ENCODE results near the gene FAM237B. TPM values are rescaled to one million over a fixed set of nuclear protein-coding genes. Genes with fewer than 3 reads are reported as not detected.

Gene FAM237B
- total RNA-seq, 1 donor from 2014 or later, result not detected

DNA sequence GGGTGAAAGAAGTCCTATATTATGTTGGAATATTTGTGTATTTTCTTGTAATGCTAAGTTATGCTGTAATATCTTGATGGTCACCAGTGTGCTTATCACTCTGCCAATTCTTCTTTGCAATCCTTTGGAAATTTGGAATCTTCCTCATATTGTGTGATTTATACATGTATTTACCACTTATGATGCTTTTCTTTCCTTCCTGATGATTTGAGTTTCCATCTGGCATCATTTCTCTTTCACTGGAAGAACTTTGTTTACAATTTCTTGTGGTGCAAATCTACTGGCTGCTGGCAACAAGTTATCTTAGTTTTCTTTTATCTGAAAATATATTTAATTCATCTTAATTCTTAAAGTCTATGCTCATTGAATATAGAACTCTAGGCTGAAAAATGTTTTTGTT, 46.9 kb downstream of the FAM237B start:
- ChIA-PET POLR2A (no interaction called here), CTCF (interaction anchor here (1.4 kb wide), 1 partner anchor 10 kb away, joined by 4 read pairs; no protein-coding TSS in a partner anchor)
- intact Hi-C loops (cut with micrococcal nuclease), result no loop called here
- ATAC-seq (ENCODE audit: low read depth), result no peak
- H3K4me1 Mint-ChIP-seq, result no peaks in the 10 kb centered on the region
- no peaks in the 10 kb centered on the region for H3K36me3 Mint-ChIP-seq (ENCODE audit: low read depth)
- no peaks in the 10 kb centered on the region for H3K9me3 Mint-ChIP-seq
- H3K27ac Mint-ChIP-seq, result no peak overlapping the region
- H3K27me3 Mint-ChIP-seq, result no peaks in the 10 kb centered on the region
- H3K4me3 Mint-ChIP-seq, result no peak overlapping the region
- no peak for DNase-seq
- TF ChIP-seq, protein P1, sequence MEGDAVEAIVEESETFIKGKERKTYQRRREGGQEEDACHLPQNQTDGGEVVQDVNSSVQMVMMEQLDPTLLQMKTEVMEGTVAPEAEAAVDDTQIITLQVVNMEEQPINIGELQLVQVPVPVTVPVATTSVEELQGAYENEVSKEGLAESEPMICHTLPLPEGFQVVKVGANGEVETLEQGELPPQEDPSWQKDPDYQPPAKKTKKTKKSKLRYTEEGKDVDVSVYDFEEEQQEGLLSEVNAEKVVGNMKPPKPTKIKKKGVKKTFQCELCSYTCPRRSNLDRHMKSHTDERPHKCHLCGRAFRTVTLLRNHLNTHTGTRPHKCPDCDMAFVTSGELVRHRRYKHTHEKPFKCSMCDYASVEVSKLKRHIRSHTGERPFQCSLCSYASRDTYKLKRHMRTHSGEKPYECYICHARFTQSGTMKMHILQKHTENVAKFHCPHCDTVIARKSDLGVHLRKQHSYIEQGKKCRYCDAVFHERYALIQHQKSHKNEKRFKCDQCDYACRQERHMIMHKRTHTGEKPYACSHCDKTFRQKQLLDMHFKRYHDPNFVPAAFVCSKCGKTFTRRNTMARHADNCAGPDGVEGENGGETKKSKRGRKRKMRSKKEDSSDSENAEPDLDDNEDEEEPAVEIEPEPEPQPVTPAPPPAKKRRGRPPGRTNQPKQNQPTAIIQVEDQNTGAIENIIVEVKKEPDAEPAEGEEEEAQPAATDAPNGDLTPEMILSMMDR (IDR thresholded peaks at IDR 0.05), result no peak

DNA sequence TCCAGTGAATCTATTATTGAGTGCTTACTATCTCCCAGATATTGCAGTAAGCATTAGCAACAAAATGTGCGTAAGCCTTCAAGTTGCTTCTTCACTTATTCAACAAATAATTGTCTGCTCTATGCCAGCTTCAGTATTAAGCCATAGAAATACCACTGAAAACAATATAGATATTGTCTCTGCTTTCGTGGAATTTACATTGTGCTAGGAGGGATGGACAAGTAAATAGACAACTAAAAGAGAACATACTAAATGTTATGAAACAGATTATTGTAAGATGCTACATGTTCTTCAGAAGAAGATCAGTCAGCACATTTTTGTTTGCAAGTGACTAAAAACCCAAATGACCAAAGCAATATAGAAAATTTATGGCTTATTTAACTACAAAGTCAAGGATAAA, 48.9 kb downstream of the FAM237B start:
- no peak overlapping the region for H3K27ac Mint-ChIP-seq
- TF ChIP-seq, protein P1 (IDR thresholded peaks at IDR 0.05), result no peak
- no peaks in the 10 kb centered on the region for H3K27me3 Mint-ChIP-seq
- no peak for DNase-seq
- H3K9me3 Mint-ChIP-seq, result no peaks in the 10 kb centered on the region
- no peak overlapping the region for H3K4me3 Mint-ChIP-seq
- no peak for ATAC-seq (ENCODE audit: low read depth)
- H3K4me1 Mint-ChIP-seq, result no peaks in the 10 kb centered on the region
- ChIA-PET POLR2A (no interaction called here), CTCF (no interaction called here)
- no peaks in the 10 kb centered on the region for H3K36me3 Mint-ChIP-seq (ENCODE audit: low read depth)
- intact Hi-C loops (cut with micrococcal nuclease), result no loop called here

DNA sequence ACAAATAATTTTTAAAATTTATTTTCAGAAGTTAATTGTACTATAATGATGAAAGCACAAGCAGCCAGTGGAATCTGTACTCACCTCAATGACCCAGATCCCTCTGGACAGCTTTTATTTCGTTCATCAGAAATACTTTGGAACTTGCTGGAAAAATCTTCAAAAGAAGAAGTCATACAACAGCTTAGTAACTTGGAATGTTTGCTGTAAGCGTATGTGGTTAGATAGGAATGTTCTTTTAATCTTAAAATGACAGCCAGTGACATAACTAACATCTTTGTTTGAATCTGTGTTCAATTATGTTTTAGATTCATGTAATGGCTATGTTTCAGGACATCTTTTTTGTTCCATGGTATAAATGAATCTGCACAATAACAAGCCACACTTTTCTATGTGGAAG, 49.4 kb downstream of the FAM237B start:
- no peak overlapping the region for H3K4me3 Mint-ChIP-seq
- no peaks in the 10 kb centered on the region for H3K27me3 Mint-ChIP-seq
- H3K36me3 Mint-ChIP-seq (ENCODE audit: low read depth), result no peaks in the 10 kb centered on the region
- intact Hi-C loops (cut with micrococcal nuclease), result no loop called here
- no peak for DNase-seq
- CTCF ChIA-PET, result no interaction called here
- TF ChIP-seq, protein P1 (IDR thresholded peaks at IDR 0.05), result no peak
- H3K27ac Mint-ChIP-seq, result no peak overlapping the region
- no peaks in the 10 kb centered on the region for H3K9me3 Mint-ChIP-seq
- POLR2A ChIA-PET, result no interaction called here
- H3K4me1 Mint-ChIP-seq, result no peaks in the 10 kb centered on the region
- no peak for ATAC-seq (ENCODE audit: low read depth)

DNA sequence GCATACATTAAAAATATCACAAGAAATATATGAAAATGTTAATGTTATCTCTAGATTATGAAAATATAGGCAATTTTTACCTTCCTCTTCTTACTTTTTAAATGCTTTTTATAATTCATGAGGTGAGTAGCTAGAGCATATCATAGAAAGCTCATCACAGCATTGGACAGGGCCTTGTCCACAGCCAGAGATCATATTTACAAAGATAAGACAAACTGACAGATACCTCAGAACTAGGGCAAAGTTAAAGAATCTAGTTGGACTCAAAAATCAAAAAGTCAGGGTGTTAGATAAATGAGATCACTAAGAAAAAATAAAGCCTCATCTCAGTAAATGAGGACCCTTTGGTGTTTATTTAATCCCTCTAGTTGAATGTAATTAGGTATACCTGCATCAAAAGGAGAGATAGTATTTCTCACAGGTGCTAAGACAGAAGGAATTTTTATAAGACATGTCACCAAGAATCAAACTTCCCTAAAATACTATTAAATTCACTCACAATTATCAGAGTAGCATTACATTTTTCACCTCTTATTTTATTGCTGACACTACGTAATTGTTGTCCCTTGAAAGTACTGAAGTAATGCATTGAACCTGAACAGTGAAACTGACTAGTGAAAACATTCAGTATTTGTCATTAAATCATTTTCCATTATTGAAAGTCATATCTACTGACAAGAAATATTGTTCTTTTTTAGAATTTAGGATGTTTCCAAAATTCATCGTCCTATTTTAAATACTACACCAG, 50.5 kb downstream of the FAM237B start:
- intact Hi-C loops (cut with micrococcal nuclease), result no loop called here
- Mint-ChIP-seq H3K27ac (no peak overlapping the region), H3K9me3 (no peaks in the 10 kb centered on the region), H3K36me3 (ENCODE audit: low read depth) (no peaks in the 10 kb centered on the region), H3K27me3 (no peaks in the 10 kb centered on the region), H3K4me3 (no peak overlapping the region), H3K4me1 (no peaks in the 10 kb centered on the region)
- CTCF ChIA-PET, result no interaction called here
- POLR2A ChIA-PET, result no interaction called here
- DNase-seq (no peak), ATAC-seq (ENCODE audit: low read depth) (no peak)
- TF ChIP-seq, protein P1 (IDR thresholded peaks at IDR 0.05), result no peak

DNA sequence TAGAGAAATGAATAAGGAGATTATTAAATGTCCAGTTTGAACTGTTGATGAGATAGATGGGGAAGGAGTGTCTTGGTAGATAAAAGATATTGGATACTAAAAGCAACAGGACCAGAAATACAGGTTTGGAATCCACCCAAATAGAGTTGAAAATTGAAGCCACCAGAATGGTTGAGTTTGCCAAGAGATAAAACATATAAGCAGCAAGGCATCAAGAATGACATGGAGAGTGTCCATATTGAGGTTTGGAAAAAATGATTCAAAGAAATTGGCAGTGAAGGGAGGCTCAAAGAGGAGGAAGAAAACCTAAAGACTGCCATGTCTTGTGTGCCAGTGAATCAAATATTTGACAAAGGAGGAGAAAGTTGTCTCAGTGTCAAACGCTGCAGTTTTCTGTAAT, 51.9 kb downstream of the FAM237B start:
- no peaks in the 10 kb centered on the region for H3K27me3 Mint-ChIP-seq
- ATAC-seq (ENCODE audit: low read depth), result no peak
- TF ChIP-seq, protein P1 (IDR thresholded peaks at IDR 0.05), result no peak
- DNase-seq, result no peak
- H3K9me3 Mint-ChIP-seq, result no peaks in the 10 kb centered on the region
- POLR2A ChIA-PET, result no interaction called here
- intact Hi-C loops (cut with micrococcal nuclease), result no loop called here
- H3K4me3 Mint-ChIP-seq, result no peak overlapping the region
- CTCF ChIA-PET, result no interaction called here
- H3K27ac Mint-ChIP-seq, result no peak overlapping the region
- no peaks in the 10 kb centered on the region for H3K4me1 Mint-ChIP-seq
- H3K36me3 Mint-ChIP-seq (ENCODE audit: low read depth), result no peaks in the 10 kb centered on the region
